GM19455 (cell line): ENCODE measurements around the gene SPNS3.

Experiments used
- ATAC-seq: cut with Tn5 transposase; IDR thresholded peaks from one replicate; pipeline ENCODE4 v1.9.1; 2021; ENCODE audit not compliant: unreplicated experiment

SPNS3 gene

DNA sequence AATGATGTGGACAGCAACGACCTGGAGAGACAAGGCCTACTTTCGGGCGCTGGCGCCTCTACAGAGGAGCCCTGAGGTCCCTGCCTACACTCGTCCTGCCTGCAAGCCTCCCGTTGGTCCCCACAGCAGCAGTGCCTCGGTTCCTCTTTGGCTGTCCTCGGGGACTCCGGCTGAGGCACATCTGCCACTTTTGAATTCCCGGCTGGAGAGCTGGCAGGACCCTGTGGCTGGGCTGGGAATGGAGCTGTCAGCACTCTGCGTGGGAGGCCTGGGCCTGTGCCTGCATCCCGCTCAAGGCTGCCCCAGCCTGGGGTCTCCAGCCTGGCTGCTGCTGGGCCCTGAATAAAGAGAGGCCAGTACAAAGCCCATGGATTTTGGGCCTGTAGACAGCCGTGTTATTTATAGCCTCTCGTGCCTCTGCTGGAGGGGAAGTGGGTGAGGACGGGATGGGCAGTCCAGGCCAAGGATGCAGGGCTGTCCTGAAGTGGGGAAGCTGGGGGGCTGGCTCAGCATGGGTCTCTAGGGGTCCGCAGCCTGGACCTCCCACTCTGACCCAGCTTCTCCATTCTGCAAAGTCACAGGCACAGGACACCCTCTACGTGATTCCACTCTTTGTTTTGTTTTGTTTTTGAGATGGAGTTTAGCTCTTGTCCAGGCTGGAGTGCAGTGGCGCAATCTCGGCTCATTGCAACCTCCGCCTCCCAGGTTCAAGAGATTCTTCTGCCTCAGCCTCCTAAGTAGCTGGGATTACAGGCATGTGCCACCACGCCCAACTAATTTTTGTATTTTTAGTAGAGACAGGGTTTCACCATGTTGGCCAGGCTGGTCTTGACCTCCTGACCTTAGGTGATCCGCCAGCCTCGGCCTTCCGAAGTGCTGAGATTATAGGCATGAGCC lies 54.3 kb downstream of the SPNS3 start:
- no peak for ATAC-seq

DNA sequence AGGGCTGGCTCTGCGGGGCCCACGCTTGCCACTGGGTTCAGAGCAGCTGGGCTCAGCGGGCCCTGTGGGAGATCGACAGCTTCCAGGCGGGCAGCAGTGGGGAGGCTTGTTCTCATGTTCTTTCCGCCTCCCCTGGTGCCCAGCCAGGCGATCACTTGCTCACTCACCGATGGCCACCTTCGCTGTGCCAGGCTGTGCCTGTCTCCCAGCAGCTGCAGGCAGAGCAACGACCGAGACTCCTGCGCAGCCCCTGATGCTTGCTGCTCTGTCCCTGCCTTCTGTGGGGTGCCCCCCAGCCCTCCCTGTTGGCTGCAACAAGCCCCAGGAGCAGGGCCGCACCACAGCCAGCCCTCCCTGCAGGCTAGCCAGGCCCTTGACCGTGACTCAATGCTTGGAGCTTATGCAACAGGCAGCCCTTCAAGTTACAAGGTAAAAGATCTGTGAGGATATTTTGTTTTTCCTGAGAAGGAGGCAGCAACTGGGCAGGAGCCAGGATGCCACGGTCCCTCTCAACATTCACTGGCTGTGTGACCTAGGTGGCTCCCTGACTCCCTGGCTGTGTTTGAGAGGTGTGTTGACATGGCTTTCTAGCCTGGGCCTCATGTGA lies 55.4 kb downstream of the SPNS3 start:
- ATAC-seq = no peak

DNA sequence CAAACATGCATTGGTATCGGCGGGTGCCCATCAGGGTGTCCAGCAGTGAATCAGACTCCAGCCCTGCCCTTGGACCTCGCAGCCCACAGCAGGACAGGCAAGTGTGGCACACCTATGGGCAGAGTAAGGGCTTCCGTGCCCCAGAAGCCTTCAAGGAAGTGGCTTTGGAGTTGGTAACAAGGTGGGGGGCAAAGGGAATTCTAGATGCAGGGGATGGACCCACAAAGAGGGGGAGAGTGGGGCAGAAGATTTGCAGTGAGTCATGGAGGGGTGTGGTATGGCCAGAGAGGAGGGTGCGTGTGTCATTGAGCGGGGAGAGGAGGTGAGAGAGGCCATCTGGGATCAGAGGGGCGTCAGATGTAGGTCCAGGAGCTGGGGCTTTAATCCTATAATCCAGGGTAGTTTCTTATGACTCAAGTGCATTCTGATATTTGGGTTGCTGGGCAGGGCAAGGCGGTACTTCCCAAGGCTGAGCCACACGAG lies 56.4 kb downstream of the SPNS3 start:
- ATAC-seq = no peak

DNA sequence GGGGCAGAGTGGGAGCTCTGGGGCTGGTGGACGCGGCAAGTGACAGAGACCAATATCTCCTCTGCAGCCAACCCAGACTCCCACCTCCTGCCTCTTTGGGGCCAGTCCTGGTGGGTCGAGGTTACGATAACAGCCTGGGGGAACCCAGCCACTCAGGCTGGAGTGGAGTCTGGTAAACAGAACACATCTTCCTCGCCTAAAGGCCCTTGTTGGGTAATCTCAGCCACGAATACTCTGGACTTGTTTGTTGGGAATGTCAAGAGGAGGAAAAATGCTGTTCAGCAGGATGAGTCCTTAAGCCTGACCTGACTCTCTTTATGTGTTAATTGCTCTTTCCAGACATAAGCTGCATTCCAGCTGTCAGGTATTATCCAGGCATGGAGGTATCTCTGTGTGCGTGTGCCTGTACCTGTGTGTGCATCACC lies 56.9 kb downstream of the SPNS3 start:
- ATAC-seq = no peak

DNA sequence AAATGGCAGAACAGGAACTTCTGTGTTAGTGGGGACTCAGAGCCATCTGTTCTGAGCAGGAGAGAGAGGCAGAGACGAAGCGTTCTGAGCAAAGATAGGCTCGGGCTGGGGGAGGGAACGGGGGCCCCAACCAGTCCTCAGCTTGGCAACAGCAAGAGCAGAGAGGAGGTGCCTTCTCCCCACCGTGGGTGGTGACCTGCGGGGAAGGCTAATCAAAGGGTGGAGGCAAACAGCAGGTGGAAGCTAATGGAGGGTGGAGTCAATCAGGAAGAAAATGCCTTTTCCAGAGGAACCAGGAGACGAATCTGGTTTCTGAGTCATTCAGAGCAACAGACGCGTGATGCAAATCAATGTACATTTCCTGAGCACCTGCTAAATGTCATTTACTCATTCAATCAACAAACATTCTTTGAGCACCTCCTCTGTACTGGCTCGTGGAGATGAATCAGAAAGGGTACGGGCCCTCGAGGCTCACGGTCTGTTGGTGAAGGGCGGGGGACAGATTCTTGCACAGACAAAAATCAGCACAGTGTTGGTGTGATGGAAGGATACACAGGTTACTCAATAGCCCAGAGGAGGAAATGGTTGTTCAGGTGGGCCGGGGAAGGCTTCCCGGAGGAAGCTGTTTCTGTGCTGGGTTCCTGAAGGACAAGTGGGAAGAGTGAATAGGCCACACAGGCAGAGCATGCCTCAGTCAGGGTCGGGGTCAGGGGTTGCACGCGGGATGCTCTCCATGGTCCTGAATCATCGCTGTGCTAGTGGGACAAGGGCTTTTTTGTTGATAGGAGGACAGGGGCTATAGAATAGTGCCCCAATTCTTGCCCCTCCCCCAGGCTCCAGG lies 59.2 kb downstream of the SPNS3 start:
- no peak for ATAC-seq

DNA sequence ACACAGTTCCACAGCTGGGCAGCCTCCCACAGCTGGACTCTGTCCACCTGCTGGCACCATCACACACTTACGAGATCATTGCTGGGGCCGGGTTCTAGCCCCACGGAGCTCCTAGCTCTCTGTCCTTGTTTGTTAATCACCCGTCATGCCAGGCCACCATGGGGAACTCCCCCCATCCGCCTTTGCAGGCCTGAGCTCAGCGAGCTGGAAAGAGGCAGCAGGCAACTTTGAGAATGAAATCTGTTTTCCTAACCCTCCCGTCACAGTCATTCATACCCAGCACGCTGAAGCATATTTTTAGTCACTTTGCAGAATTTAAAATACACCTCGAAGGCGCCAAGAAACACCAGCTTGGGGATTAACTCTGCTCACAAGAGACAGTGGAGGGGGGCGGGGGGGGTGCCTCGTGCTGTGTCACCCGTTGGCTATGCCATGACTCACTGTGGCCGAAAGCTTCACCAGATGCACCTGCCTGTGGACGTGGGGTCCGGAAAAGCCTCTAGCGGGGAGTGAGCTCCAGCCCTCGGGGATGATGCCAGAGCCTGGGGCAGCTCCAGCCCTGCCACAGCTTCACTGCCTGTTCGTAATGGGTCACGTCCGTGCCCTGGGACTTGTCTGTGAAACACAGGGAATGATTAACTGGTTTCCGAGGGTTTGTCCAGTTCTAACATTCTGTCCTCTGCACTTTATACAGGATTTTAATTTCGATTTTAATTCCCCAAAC lies 63.5 kb downstream of the SPNS3 start:
- no peak for ATAC-seq

DNA sequence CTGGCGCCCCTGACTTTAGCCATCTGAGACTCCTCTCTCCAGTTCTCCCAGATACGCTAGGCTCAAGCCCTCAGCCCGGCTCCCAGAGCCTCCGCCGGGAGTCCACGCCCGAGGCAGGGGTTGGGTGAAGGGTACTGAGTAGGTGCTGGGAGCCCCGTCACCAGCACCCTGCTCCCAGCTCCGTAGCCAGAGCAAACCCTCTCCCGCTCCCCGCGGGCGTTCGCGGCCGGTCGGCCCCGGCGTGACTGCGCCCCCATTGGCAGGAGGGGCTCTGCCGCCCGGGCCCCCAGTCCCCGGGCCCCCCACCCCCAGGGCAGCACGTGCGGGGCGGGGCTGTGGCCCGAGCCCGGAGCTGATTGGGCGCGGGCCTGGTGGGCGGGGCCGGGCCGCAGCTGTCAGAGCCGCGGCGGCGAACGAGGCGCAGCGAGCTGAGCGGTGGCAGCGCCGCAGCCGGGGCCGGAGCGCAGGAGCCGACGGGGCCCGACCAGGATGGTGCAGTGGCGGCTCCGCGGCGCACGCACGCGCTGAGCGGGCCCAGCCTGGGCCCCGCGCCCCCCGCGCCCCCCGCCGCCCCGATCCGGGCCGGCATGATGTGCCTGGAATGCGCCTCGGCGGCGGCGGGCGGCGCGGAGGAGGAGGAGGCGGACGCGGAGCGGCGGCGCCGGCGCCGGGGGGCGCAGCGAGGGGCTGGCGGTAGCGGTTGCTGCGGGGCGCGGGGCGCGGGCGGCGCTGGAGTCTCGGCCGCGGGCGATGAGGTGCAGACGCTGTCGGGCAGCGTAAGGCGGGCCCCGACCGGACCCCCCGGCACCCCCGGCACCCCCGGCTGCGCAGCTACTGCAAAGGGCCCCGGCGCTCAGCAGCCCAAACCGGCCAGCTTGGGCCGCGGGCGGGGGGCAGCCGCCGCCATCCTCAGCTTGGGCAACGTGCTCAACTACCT lies 65.0 kb downstream of the SPNS3 start, which contains the start of gene SPNS2:
TSS of gene SPNS2 (plus strand) at position 421 of the 937 bp plus-strand sequence. CDS start at position 588, 167 bp downstream.
- no peak for ATAC-seq

DNA sequence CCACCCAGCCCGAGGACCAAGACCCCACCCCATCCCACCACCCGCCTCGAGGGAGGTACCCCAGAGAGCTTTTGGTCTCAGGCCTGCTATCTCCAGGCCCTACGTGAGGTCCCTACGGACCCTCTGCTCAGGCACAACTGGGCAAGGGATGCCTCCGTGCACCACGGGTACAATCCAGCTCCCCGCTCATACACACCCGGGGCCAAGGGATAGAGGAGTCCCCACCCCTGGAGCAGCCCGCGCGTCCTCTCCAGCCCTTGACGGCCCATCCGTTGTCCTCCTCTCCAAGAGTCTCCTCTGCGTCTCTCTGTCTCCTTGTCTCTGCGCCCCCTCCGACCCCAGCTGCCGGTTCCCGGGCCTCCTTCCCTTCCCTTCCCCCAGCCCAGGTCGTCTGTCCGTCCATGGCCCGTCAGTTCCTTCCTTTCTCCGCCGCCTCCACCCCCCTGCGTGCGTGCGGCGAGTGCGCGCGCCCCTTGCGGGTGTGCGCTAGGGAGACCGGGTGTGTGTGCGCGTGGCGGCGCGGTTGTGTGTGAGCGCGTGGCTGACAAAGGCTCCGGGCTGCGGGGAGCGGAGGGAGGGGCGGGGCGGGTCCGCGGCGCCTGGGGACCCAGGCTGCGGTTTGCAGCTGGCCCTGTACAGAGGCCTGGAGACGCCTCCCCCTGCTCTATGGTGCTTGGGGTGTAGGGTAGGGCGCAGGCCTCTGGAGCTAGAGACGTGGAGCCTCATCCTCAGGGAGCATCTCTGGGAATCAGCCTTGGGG lies 65.9 kb downstream of the SPNS3 start:
- ATAC-seq = no peak

DNA sequence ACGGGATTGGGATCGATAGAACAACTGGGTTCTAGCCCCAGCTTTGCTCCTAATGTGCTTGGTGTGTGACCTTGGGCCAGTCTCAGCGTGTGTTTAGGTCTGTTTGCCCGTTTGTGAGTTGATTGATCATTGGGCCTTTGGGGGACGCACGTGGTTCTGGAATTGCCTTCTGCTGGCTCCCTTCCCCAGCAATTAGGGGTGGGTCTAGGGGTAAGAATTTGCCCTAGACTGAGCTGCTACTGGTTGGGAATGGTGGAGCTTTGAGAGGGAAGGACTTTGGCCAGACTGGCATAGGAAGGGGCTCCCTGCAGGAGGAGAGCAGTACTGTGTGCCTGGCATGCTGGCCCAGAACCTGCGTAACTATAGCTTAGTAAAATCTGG lies 66.4 kb downstream of the SPNS3 start:
- ATAC-seq = no peak

DNA sequence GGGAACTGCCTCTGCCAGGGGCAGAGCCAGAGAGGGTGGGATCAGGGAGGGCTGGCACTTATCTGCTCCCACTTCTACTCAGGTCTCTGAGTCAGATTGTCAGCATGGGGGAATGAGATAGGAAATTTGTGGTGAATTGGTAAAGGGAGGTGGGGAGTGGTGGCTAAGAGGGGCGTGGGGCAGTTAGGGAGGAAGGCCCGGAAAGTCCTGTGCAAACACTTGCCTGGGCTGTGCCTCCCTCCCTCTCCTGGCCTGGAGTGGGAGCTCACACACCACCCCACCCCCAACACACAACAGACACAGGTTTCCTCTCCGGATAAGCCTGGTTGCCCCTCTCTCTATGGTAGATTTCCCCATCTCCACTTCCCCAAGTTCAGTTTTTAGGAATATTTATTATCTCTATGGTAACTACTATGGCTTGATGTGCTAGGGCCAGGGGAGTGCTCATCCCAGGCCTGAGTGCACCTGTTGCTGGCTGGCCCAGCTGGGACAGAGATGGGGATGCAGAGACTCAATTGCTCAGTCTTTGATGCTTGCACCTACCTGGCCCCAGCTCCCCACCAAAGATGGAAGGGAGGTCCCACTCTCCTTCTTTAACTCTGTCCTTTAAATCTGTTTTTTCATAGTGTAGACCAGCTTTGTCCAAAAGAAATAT lies 67.7 kb downstream of the SPNS3 start:
- no peak for ATAC-seq

DNA sequence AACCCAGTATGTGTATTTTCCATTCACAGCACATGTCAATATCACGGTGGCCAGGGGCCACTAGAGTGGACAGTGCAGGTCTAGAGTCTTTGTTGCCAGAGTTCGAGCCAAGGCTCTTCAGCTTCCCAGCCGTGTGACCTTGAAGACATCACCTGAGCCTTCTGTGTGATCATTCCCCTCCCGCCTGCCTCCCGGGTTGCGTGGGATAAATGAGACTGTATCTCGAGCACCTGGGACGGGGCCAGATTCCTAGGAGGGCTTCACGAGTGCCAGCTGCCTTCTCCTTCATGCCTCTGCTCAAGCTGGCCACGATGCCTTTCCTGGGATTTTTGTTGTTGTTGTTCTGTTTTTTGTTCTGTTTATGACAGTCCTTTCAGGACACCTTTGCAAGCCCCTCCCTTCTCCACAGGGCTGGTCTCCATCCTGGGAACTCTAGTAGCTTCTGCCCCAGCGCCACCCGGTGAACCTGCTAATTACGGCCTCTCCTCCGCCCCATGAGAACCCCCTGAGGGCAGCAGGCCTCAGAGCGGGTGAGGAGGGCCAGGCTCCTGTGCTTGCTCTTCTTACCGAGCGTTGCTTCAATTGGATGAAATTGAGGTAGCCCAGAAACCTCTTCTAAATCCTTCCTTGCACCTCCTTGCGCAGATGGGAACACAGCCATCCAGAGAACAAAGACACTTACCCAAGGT lies 68.9 kb downstream of the SPNS3 start:
- no peak for ATAC-seq

DNA sequence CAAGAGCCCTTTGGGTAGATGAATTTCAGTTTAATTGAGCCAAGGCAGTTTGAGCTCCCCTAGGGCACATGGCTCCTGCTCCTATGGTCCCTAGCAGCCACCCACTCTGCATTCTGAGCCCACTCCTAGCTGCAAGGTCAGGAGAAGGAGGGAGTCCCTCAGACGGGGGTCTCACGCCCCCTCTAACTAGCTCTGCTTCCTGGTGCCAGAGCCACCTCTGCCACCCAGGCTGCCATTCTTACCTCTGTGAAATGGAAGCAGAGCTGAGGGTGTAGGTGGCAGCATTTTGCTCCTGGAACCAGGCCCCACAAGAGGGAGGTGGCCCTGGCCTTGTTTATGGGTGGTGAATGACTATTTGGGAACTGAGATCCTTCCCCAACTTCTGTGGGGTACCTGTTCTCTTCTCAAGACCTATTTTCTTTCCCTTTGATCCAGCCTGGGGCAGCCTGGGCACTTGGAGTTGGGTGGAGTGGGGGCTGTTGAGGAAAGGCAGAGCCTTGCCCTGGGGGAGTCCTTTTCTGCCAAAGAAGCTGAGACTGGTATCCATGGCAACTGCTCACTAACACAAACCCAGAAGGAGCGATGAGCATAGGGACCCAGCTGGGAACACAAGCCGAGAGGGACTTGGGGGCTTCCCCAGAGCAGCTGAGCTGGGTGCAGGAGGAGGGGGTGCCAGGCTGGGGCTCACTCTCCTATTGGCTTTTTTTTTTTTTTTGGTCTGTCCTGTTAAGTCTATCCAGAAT lies 69.7 kb downstream of the SPNS3 start:
- ATAC-seq = no peak

DNA sequence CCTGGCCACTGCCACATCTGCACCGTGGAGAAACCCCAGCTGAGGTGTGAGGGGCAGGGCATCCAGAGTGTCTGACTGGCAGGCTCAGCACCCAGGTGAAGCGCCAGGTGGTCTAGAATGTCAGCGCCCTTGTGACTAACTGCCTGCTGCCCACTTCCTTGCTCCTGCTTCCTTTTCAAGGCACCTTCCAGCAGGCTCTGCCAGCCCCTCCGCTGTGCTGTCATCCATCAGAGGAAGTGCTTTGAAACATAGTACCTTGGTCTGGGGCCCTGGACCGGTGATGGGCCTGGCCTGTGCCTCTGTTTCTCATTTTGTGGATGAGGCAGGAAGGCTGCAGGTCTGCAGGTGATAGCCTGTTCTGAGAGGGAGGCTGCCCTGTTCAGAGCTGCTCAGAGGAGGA lies 70.4 kb downstream of the SPNS3 start:
- ATAC-seq = no peak

DNA sequence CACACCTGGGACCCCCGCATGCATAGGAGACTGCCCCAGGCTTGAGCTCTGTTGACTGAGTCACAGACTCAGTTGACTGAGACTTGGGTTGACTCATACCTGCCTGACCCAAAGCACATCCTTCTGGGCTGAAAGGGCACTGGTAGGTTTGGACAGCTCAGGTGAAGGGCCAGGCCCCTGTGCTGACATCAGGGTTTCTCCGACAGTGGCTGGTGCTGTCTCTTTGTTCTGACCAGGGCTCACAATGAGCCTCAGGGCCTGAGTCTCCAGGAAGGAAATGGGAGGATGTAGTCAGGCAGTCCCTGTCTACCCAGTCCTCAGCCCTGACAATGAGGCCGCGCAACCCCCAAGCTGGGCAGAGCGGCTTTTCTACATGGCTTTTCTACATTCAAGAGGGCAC lies 71.4 kb downstream of the SPNS3 start:
- no peak for ATAC-seq

DNA sequence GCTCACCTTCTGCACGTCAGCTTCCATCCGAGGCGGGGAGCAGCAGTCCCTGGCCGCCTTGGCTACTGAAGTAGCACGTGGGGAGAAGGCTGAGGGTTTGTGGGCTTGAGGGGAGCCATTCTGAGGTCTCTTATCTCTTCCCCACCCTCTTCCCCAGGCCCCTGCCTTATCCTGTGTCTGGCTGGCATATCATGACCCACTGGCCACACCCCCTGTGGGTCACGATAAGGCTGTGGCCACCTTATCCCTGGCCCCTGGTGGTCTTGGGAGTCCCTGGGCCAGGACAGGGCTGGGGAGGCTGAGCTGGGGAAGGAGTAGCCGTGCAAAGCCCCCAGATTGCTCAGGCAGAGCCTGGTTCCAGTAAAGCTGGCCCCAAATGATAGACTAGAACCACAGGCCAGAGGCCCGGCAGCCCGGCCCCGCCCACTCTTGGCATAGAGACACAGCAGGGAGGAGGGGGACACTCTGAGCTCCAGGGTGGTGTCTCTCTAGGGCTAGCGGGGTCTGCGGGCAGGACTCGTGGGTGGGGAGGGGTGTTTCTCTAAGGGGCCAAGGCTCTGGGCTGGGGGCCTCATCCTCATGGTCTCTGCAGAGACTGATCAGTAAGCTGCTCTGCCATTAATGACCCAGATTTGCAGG lies 72.6 kb downstream of the SPNS3 start:
- ATAC-seq = no peak

DNA sequence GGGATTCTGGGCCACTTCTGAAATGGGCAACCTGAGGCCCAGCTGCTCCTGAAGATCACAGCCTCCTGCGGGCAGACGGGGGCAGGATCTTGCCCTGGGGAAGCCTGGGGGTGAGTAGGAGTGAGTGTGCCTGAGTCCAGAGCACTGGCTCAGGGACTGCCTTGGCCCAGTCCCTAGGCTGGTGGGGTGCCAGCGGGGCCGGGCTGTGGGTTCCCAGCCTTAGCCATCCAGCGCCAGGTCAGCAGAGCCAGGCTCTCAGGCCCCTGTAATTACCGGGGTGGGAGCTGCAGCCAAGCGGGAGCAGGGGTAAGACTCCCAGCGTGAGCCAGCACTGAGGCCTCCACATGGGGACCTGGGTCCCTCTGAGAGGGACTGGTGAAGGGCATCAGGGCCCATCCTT lies 73.2 kb downstream of the SPNS3 start:
- ATAC-seq = no peak
